A549 (cell line): Measurements from ENCODE around the gene IL2RA. TPM values are rescaled to one million over a fixed set of nuclear protein-coding genes. Genes with fewer than 3 reads are reported as not detected.

Experiments used
- polyA plus RNA-seq, 4 experiments: library from polyadenylated mRNA; depleted of rRNA in 3 of 4; stranded (reverse); fragments of >200 nt; fragmentation: RNase III in 1 of 4; extraction: RNeasy Plus Mini Kit Qiagen cat#74134 plus additional on column Dnase treatment in 1 of 4; gene quantifications; 2 replicates in 3 of 4; 3 replicates in 1 of 4; pipeline ENCODE4 v1.2.3, GENCODE V29; 2011 to 2017
- small RNA-seq, 6 experiments: library from RNA; depleted of rRNA; stranded (forward); fragments of <200 nt; gene quantifications; one replicate each; pipeline ENCODE3, GENCODE V24; 2012

The IL2RA gene
- polyA plus RNA-seq, 2 of the 4 experiments (the other 2 are of a cell fraction) = not detected

Small RNA genes lying within 50 kb of the gene (small RNA-seq; reads per million reads assigned to genes)
- 0 reads per million in 6 experiments for gene RF00397

Other genes with a start within 250 kb of the IL2RA start
- gene GDI2, start 248.9 kb downstream of the IL2RA start, polyA plus RNA-seq (2011; rRNA removed) = 229 and 278 TPM in 2 replicates
- 289 to 317 TPM (median 304 TPM) in 3 replicates for gene GDI2, start 248.9 kb downstream of the IL2RA start, polyA plus RNA-seq (2017; fragmentation: RNase III; extraction: RNeasy Plus Mini Kit Qiagen cat#74134 plus additional on column Dnase treatment)
- 8.9 and 13.1 TPM in 2 replicates for gene ANKRD16, start 172.5 kb downstream of the IL2RA start, polyA plus RNA-seq (2011; rRNA removed)
- gene ANKRD16, start 172.5 kb downstream of the IL2RA start, polyA plus RNA-seq (2017; fragmentation: RNase III; extraction: RNeasy Plus Mini Kit Qiagen cat#74134 plus additional on column Dnase treatment) = 7.3 to 7.8 TPM (median 7.5 TPM) in 3 replicates
- 56.5 and 69.8 TPM in 2 replicates for gene FBH1, start 172.1 kb downstream of the IL2RA start, polyA plus RNA-seq (2011; rRNA removed)
- 42.1 to 46.0 TPM (median 43.9 TPM) in 3 replicates for gene FBH1, start 172.1 kb downstream of the IL2RA start, polyA plus RNA-seq (2017; fragmentation: RNase III; extraction: RNeasy Plus Mini Kit Qiagen cat#74134 plus additional on column Dnase treatment)
- 0.83 and 0.91 TPM in 2 replicates for gene IL15RA, start 84.8 kb downstream of the IL2RA start, polyA plus RNA-seq (2011; rRNA removed)
- 0.46 to 0.72 TPM (median 0.58 TPM) in 3 replicates for gene IL15RA, start 84.8 kb downstream of the IL2RA start, polyA plus RNA-seq (2017; fragmentation: RNase III; extraction: RNeasy Plus Mini Kit Qiagen cat#74134 plus additional on column Dnase treatment)
- gene RBM17, start 26.7 kb upstream of the IL2RA start, polyA plus RNA-seq (2011; rRNA removed) = 68.0 and 75.2 TPM in 2 replicates
- 121 to 131 TPM (median 124 TPM) in 3 replicates for gene RBM17, start 26.7 kb upstream of the IL2RA start, polyA plus RNA-seq (2017; fragmentation: RNase III; extraction: RNeasy Plus Mini Kit Qiagen cat#74134 plus additional on column Dnase treatment)
- gene PFKFB3, start 140.6 kb upstream of the IL2RA start, polyA plus RNA-seq (2011; rRNA removed) = 139 and 151 TPM in 2 replicates
- gene PFKFB3, start 140.6 kb upstream of the IL2RA start, polyA plus RNA-seq (2017; fragmentation: RNase III; extraction: RNeasy Plus Mini Kit Qiagen cat#74134 plus additional on column Dnase treatment) = 200 to 232 TPM (median 220 TPM) in 3 replicates